IMR-90 (cell line): ENCODE data around the gene SCAANT1. TPM values are rescaled to one million over a fixed set of nuclear protein-coding genes. Genes with fewer than 3 reads are reported as not detected.

Source experiments
- ATAC-seq: fragments of 200-7000 bp; cut with Tn5 transposase; 2 replicates; pipeline ENCODE4 v1.9.1; 2020; ENCODE audit warnings: low read depth, mild to moderate bottlenecking, moderate library complexity
- BruUV-seq: library from RNA; stranded (reverse); fragments of 400-500 nt; replicated peaks from 2 replicates; lab custom pipeline; 2021; lab: Mats Ljungman, UMichigan
- CTCF ChIA-PET: fragments of 300-600 bp; formaldehyde crosslinking; extraction: SDS; loops from one replicate; lab custom pipeline; 2021; ENCODE audit warnings: antibody characterized with exemption; lab: Yijun Ruan, JAX
- POLR2A ChIA-PET: fragments of 300-600 bp; sonication (Branson Sonifier 250); formaldehyde crosslinking; loops from one replicate; lab custom pipeline; 2022; ENCODE audit warnings: antibody characterized with exemption; ENCODE audit not compliant: unreplicated experiment; lab: Charles Lee
- DNase-seq: peaks from one replicate; pipeline ENCODE4 v3.0.0; 2013
- H2AFZ ChIP-seq: replicated peaks from 2 replicates; pipeline ENCODE3; 2013; ENCODE audit warnings: low read length, mild to moderate bottlenecking; ENCODE audit not compliant: poor library complexity
- H2AK5ac ChIP-seq: 2 replicates; pipeline ENCODE4 v1.6.1; 2013; ENCODE audit warnings: low read depth, low read length, inconsistent platforms
- H2AK9ac ChIP-seq: replicated peaks from 2 replicates; pipeline ENCODE3; 2013; ENCODE audit warnings: mild to moderate bottlenecking, low read depth, low read length, moderate library complexity; ENCODE audit not compliant: poor library complexity
- H2BK120ac ChIP-seq: 2 replicates; pipeline ENCODE4 v1.6.1; 2013; ENCODE audit warnings: low read depth, low read length, inconsistent platforms
- H2BK15ac ChIP-seq: 3 replicates; pipeline ENCODE4 v1.6.1; 2013; ENCODE audit warnings: low read depth, low read length, inconsistent platforms
- H2BK20ac ChIP-seq: 2 replicates; pipeline ENCODE4 v1.6.1; 2013; ENCODE audit warnings: low read depth, mild to moderate bottlenecking, inconsistent platforms, low read length, moderate library complexity
- H2BK5ac ChIP-seq: 2 replicates; pipeline ENCODE4 v1.6.1; 2013; ENCODE audit warnings: mild to moderate bottlenecking, low read depth, low read length, inconsistent platforms; ENCODE audit not compliant: poor library complexity, severe bottlenecking
- H3K14ac ChIP-seq: replicated peaks from 2 replicates; pipeline ENCODE4 v1.6.1; 2013; ENCODE audit warnings: low read depth, low read length, inconsistent platforms
- H3K18ac ChIP-seq: 2 replicates; pipeline ENCODE4 v1.6.1; 2013; ENCODE audit warnings: low read depth, low read length, control low read depth
- H3K23ac ChIP-seq: 2 replicates; pipeline ENCODE4 v1.6.1; 2013; ENCODE audit warnings: low read depth, low read length, inconsistent platforms
- H3K27ac ChIP-seq: 2 replicates; pipeline ENCODE4 v1.5.1; 2013; ENCODE audit warnings: mild to moderate bottlenecking, control low read depth, low read length; ENCODE audit not compliant: insufficient read depth
- H3K27me3 ChIP-seq: 2 replicates; pipeline ENCODE4 v1.6.1; 2013; ENCODE audit warnings: low read length; ENCODE audit not compliant: control insufficient read depth, insufficient read depth
- H3K36me3 ChIP-seq: 2 replicates; pipeline ENCODE4 v1.6.1; 2013; ENCODE audit warnings: low read length, mixed read lengths; ENCODE audit not compliant: control insufficient read depth, insufficient read depth
- H3K4ac ChIP-seq: 2 replicates; pipeline ENCODE4 v1.6.1; 2013; ENCODE audit warnings: low read depth, low read length, inconsistent platforms
- H3K4me1 ChIP-seq: 2 replicates; pipeline ENCODE4 v1.6.1; 2013; ENCODE audit warnings: low read length, mixed read lengths; ENCODE audit not compliant: control insufficient read depth, insufficient read depth
- H3K4me2 ChIP-seq: 2 replicates; pipeline ENCODE4 v1.6.1; 2013; ENCODE audit warnings: low read depth, mild to moderate bottlenecking, control low read depth, low read length, moderate library complexity
- H3K4me3 ChIP-seq: 2 replicates; pipeline ENCODE4 v1.5.1; 2013; ENCODE audit warnings: low read depth, mild to moderate bottlenecking, control low read depth, low read length, moderate library complexity; ENCODE audit not compliant: insufficient read depth
- H3K56ac ChIP-seq: 2 replicates; pipeline ENCODE4 v1.6.1; 2013; ENCODE audit warnings: low read length, inconsistent platforms; ENCODE audit not compliant: insufficient read depth; ENCODE audit errors: extremely low read depth
- H3K79me1 ChIP-seq, 2 experiments: 2 replicates each; pipeline ENCODE4 v1.6.1; 2013; ENCODE audit warnings: low read length in 2 of 2, inconsistent platforms in 1 of 2, low read depth in 1 of 2
- H3K9ac ChIP-seq: 2 replicates; pipeline ENCODE4 v1.6.1; 2013; ENCODE audit warnings: low read depth, low read length, control low read depth
- H3K9me1 ChIP-seq: 2 replicates; pipeline ENCODE4 v1.6.1; 2013; ENCODE audit warnings: low read length, inconsistent platforms; ENCODE audit not compliant: insufficient read depth
- H3K9me3 ChIP-seq: 2 replicates; pipeline ENCODE4 v1.6.1; 2013; ENCODE audit warnings: low read length; ENCODE audit not compliant: control insufficient read depth, insufficient read depth
- H4K20me1 ChIP-seq: 2 replicates; pipeline ENCODE4 v1.6.1; 2013; ENCODE audit warnings: low read length, inconsistent platforms; ENCODE audit not compliant: insufficient read depth
- H4K5ac ChIP-seq: 2 replicates; pipeline ENCODE4 v1.6.1; 2013; ENCODE audit warnings: mild to moderate bottlenecking, low read depth, low read length, control low read depth
- H4K8ac ChIP-seq, 2 experiments: 2 replicates each; pipeline ENCODE4 v1.6.1; 2013; ENCODE audit warnings: low read depth in 2 of 2, low read length in 2 of 2, control low read depth in 1 of 2, inconsistent platforms in 1 of 2
- H4K91ac ChIP-seq: 2 replicates; pipeline ENCODE4 v1.6.1; 2013; ENCODE audit warnings: low read depth, low read length, inconsistent platforms; ENCODE audit not compliant: insufficient read depth
- MAZ ChIP-seq: IDR thresholded peaks from 2 replicates; pipeline ENCODE4 v1.6.1; 2012; ENCODE audit warnings: low read depth, mild to moderate bottlenecking, low read length, improper control_type of control experiment, moderate library complexity, borderline replicate concordance
- MXI1 ChIP-seq: IDR thresholded peaks from 2 replicates; pipeline ENCODE4 v1.6.1; 2012; ENCODE audit warnings: low read depth, mild to moderate bottlenecking, low read length, moderate library complexity, borderline replicate concordance
- WGBS, 2 experiments: methylation state at CpG; one replicate each; pipeline versions ENCODE4 v1.1.5 to v1.1.7; 2013; ENCODE audit warnings: missing lambda C conversion rate in 2 of 2; ENCODE audit not compliant: insufficient read length in 1 of 2; ENCODE audit errors: extremely low coverage in 2 of 2; 5-methylcytosine and 5-hydroxymethylcytosine counted together
- dilution Hi-C: fragments of 300-500 bp; cut with HindIII; formaldehyde crosslinking; loops from one replicate; pipeline ENCODE4 v1.14.3; 2018; ENCODE audit warnings: low sequenced_read_pairs; ENCODE audit not compliant: unreplicated experiment
- in situ Hi-C: fragments of 300-500 bp; cut with MboI; formaldehyde crosslinking; loops from 3 replicates; pipeline ENCODE4 v1.14.3; 2019; ENCODE audit warnings: low sequenced_read_pairs, inconsistent platforms, mixed read lengths
- intact Hi-C: fragments of 100-400 bp; cut with micrococcal nuclease; formaldehyde crosslinking; loops from 2 replicates; pipeline ENCODE4 v1.10.0; 2022
- polyA plus RNA-seq, 3 experiments: library from polyadenylated mRNA; depleted of rRNA; stranded (reverse); fragments of >200 nt; gene quantifications; 2 replicates each; pipeline ENCODE4 v1.2.3, GENCODE V29; 2012; ENCODE audit warnings: low replicate concordance in 1 of 3
- total RNA-seq: library from RNA; depleted of rRNA; stranded (reverse); fragments of >200 nt; gene quantifications from 2 replicates; pipeline ENCODE4 v1.2.3, GENCODE V29; 2012

The SCAANT1 gene
- total and polyA plus RNA-seq, 2 of the 4 experiments (the other 2 are of a cell fraction): not detected

- WGBS, 2 experiments: 2% methylated on average over 33 of the region's 98 CpGs; no CpG with 5 or more reads in 1 of the 2 experiments
- H3K4ac ChIP-seq: peak within 1 kb of the TSS; percentile 90
- H3K9me3 ChIP-seq: no peaks in the 10 kb centered on the region
- peak within 1 kb of the TSS; percentile 96 for H2AK9ac ChIP-seq
- peak within 1 kb of the TSS; percentile 96 for H2AFZ ChIP-seq
- peak within 1 kb of the TSS; percentile 90 for H3K27ac ChIP-seq
- intact Hi-C loops: loop anchor here (2.0 to 5.0 kb wide), 2 partner anchors 114 to 129 kb away; no protein-coding TSS in a partner anchor
- peak within 1 kb of the TSS; percentile 95 for H3K9ac ChIP-seq
- H3K23ac ChIP-seq: peak within 1 kb of the TSS; percentile 100
- in situ Hi-C loops: no loop called here
- H3K9me1 ChIP-seq: peaks cover 7% of the 10 kb centered on the region
- peaks cover 44 to 69% of the 10 kb centered on the region in 2 experiments for H3K79me1 ChIP-seq
- H3K27me3 ChIP-seq: no peaks in the 10 kb centered on the region
- dilution Hi-C loops: no loop called here
- peak within 1 kb of the TSS; percentile 82 for H4K5ac ChIP-seq
- peak within 1 kb of the TSS; percentile 94 for H3K4me3 ChIP-seq
- H3K36me3 ChIP-seq: no peaks in the 10 kb centered on the region; the same call in 1 of the 2 replicates
- peak within 1 kb of the TSS; percentile 79 for H2BK120ac ChIP-seq
- peaks cover 3% of the 10 kb centered on the region; the same call in 1 of the 2 replicates for H3K4me1 ChIP-seq
- peak within 1 kb of the TSS; percentile 70 for H2BK20ac ChIP-seq
- BruUV-seq: no TSS peak
- H3K14ac ChIP-seq: peak within 1 kb of the TSS; percentile 97
- peak within 1 kb of the TSS; percentile 79 for H3K18ac ChIP-seq
- DNase-seq (peak; percentile 38), ATAC-seq (peak; percentile 84)
- H4K8ac ChIP-seq: peak within 1 kb of the TSS; percentile 53 to 97
- TF ChIP-seq MXI1: peak; percentile 88
- TF ChIP-seq MAZ: no peak
- peak within 1 kb of the TSS; percentile 93 for H2BK5ac ChIP-seq
- peak within 1 kb of the TSS; percentile 94 for H2AK5ac ChIP-seq
- H3K4me2 ChIP-seq: peak within 1 kb of the TSS; percentile 99
- H4K20me1 ChIP-seq: no peaks in the 10 kb centered on the region; the same call in 1 of the 2 replicates
- H4K91ac ChIP-seq: peak within 1 kb of the TSS; percentile 91
- H3K56ac ChIP-seq: peak within 1 kb of the TSS; percentile 57
- H2BK15ac ChIP-seq: peak within 1 kb of the TSS; percentile 74; the same call in 1 of the 3 replicates
- CTCF ChIA-PET: no interaction called here
- POLR2A ChIA-PET: no interaction called here
Observed at GRCh38 chr3:63863150-63864007, 48.8 kb downstream of the SCAANT1 start, which contains the start of the genes ATXN7 and THOC7. Gene ATXN7, plus strand, starts transcription at chr3:63863867. Its CDS starts 48,732 bp downstream, at chr3:63912599. Gene THOC7, minus strand, starts transcription at chr3:63863805. Its CDS starts 15 bp downstream, at chr3:63863790.
